Omental fat pad (tissue), 4 donors: ENCODE results near the gene USP26. TPM values are rescaled to one million over a fixed set of nuclear protein-coding genes. Genes with fewer than 3 reads are reported as not detected.

Experiments
- ATAC-seq: fragments of 150-250 bp; one replicate; pipeline ENCODE4 v1.9.1; 2016; ENCODE audit warnings: mild to moderate bottlenecking, moderate library complexity; ENCODE audit not compliant: low FRiP score
- DNase-seq: peaks from one replicate; pipeline ENCODE4 v3.0.0-alpha.2; 2019; ENCODE audit warnings: low spot score
- total RNA-seq, 4 donors: library from RNA; depleted of rRNA; stranded (reverse); fragments of >200 nt; gene quantifications; one replicate each; pipeline ENCODE4 v1.1.0, GENCODE V29; 2016
- TF ChIP-seq, protein P1 (sequence below), 3 donors: fragments of 450-650 bp; IDR thresholded peaks; one replicate each; pipeline ENCODE4 v1.5.1; 2016 to 2017; ENCODE audit warnings: antibody characterized with exemption in 3 of 3, mild to moderate bottlenecking in 3 of 3, moderate library complexity in 2 of 3

Gene USP26
- total RNA-seq, 4 donors from 2014 or later: not detected

DNA sequence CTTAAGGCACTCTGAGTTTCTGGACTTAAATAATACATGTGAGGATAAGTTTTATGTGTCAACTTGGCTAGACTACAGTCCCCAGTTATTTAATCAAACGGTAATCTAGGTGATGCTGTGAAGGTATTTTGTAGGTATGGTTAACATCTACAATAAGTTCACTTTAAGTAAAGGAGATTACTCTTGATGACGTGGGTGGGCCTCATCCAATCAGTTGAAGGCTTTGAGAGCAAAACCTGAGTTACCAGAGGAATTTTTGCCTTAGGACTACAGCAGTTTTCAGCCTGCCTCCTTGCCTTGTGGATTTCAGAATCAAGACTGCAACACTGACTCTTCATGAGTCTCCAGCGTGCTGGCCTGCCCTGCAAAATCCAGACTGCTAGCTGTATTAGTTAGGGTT is 78.7 kb downstream of the USP26 start:
- TF ChIP-seq, protein P1, sequence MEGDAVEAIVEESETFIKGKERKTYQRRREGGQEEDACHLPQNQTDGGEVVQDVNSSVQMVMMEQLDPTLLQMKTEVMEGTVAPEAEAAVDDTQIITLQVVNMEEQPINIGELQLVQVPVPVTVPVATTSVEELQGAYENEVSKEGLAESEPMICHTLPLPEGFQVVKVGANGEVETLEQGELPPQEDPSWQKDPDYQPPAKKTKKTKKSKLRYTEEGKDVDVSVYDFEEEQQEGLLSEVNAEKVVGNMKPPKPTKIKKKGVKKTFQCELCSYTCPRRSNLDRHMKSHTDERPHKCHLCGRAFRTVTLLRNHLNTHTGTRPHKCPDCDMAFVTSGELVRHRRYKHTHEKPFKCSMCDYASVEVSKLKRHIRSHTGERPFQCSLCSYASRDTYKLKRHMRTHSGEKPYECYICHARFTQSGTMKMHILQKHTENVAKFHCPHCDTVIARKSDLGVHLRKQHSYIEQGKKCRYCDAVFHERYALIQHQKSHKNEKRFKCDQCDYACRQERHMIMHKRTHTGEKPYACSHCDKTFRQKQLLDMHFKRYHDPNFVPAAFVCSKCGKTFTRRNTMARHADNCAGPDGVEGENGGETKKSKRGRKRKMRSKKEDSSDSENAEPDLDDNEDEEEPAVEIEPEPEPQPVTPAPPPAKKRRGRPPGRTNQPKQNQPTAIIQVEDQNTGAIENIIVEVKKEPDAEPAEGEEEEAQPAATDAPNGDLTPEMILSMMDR (IDR thresholded peaks at IDR 0.05): no peak
- DNase-seq (no peak), ATAC-seq (no peak)

- ATAC-seq (no peak), DNase-seq (no peak)
- TF ChIP-seq, protein P1 (IDR thresholded peaks at IDR 0.05): no peak
Observed at GRCh38 chrX:133007458-133007857, 89.5 kb downstream of the USP26 start.

- DNase-seq (no peak), ATAC-seq (no peak)
- TF ChIP-seq, protein P1 (IDR thresholded peaks at IDR 0.05): no peak
Observed at GRCh38 chrX:133005616-133006015, 91.3 kb downstream of the USP26 start.

DNA sequence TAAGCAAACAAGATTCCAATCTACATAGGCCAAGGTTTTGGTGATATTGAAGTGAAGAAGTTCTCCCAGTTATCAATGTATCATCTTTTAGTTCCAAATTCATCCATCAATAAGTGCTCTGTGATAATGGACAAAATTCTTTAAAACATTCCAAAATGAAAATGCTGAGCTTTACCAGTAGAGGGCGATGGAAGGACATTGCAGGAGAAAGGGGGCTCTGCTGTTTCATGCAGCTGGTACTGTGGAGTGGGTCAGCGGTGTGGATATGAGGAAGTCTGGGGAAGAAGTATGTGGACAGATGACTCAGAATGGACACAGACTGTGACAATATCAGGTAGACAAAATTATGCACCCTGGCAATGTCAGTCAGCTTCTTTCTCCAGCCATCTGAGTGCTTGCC is 91.9 kb downstream of the USP26 start:
- TF ChIP-seq, protein P1 (IDR thresholded peaks at IDR 0.05): no peak
- ATAC-seq (no peak), DNase-seq (no peak)

DNA sequence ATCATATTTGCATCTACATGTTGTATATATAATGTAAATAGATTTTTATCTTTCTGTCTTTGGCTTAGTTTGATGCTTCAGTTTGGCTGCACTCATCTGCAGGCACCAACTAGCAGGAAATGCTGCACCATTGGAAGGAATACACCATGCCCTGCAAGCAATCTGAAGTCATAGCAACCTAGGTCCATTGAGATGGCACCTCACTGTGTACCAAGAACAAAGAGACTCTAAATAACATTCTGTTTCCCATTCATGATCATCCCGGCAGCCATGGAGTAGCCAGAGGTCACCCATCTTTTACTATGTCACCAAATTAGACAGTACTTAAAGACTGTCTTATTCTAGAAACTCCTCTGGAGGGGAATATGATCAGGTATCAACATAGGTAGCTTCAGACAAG is 97.7 kb downstream of the USP26 start:
- no peak for DNase-seq
- no peak for ATAC-seq
- TF ChIP-seq, protein P1 (IDR thresholded peaks at IDR 0.05): no peak

- no peak for DNase-seq
- no peak for ATAC-seq
- TF ChIP-seq, protein P1 (IDR thresholded peaks at IDR 0.05): no peak
Observed at GRCh38 chrX:132990835-132991234, 106.1 kb downstream of the USP26 start.

DNA sequence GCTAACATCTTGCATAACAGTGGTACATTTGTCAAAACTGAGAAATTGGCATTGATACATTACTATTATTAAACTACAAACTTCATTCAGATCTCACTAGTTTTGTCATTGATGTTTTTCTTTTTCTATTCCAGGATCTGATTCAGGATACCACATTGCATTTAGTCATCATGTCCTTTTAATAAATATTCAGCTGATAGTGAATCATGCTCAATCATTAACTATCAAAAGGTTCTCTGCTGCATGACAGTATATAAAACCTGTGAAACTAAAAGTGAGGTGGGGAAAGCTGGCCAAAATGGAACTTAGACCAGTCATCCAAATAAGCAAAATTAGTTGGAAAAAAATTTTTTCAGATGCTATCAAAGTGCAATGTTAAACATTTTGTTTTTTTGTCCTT is 110.4 kb downstream of the USP26 start:
- TF ChIP-seq, protein P1 (IDR thresholded peaks at IDR 0.05): no peak
- DNase-seq (no peak), ATAC-seq (no peak)
